Mammary epithelial cell (primary cell): ENCODE results near the gene ARHGAP26.

Experiments
- EZH2 ChIP-seq: IDR thresholded peaks from 2 replicates; pipeline ENCODE4 v1.6.1; 2012; ENCODE audit warnings: low read length, inconsistent platforms, borderline replicate concordance
- TF ChIP-seq, protein P1 (sequence below), 2 donors: IDR thresholded peaks in 1 of 2; conservative IDR thresholded peaks in 1 of 2; 2 replicates each; pipeline ENCODE4 v1.5.1; 2011 to 2012; ENCODE audit warnings: inconsistent platforms in 2 of 2, low read length in 2 of 2, mild to moderate bottlenecking in 2 of 2, control low read depth in 1 of 2, low read depth in 1 of 2; ENCODE audit not compliant: insufficient read depth in 1 of 2; ENCODE audit errors: extremely low read depth in 1 of 2

DNA sequence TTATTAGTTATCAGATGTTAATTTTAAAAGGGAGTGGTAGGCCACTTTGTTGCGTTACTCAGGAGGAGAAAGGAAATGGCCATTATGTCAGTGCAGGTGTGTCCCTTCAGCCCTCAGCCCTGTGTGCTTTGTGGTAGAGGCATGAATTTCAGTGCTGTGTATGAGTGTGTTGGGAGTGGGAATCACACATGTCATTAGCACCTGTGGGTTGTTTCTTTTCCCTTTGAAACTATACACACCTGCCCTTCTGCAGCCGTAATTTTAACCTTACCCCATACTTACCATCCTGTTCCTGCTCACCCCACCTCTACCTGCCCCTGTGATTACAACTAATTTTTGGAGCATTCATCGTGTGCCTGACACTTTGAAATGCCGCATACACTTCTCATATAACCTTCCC, 156.4 kb downstream of the ARHGAP26 start:
- TF ChIP-seq, protein P1, sequence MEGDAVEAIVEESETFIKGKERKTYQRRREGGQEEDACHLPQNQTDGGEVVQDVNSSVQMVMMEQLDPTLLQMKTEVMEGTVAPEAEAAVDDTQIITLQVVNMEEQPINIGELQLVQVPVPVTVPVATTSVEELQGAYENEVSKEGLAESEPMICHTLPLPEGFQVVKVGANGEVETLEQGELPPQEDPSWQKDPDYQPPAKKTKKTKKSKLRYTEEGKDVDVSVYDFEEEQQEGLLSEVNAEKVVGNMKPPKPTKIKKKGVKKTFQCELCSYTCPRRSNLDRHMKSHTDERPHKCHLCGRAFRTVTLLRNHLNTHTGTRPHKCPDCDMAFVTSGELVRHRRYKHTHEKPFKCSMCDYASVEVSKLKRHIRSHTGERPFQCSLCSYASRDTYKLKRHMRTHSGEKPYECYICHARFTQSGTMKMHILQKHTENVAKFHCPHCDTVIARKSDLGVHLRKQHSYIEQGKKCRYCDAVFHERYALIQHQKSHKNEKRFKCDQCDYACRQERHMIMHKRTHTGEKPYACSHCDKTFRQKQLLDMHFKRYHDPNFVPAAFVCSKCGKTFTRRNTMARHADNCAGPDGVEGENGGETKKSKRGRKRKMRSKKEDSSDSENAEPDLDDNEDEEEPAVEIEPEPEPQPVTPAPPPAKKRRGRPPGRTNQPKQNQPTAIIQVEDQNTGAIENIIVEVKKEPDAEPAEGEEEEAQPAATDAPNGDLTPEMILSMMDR (conservative IDR thresholded peaks at IDR 0.05 in 1 of 2, IDR thresholded peaks at IDR 0.05 in 1 of 2; ENCODE audit: extremely low read depth in 1 of 2, insufficient read depth in 1 of 2, low read depth in 1 of 2, low read length in 2 of 2), result no peak
- no peak for TF ChIP-seq EZH2
